ENCODE data around the gene REPIN1.

GRCh38 chr7:150421831-150422230 lies 53.2 kb downstream of the REPIN1 start:
- TF ChIP-seq CTCF (IDR thresholded peaks at IDR 0.05) (no peak), EP300 (IDR thresholded peaks at IDR 0.05) (no peak), POLR2A (IDR thresholded peaks at IDR 0.05) (no peak), POLR2AphosphoS5 (IDR thresholded peaks at IDR 0.05) (no peak)

All from sigmoid colon (tissue), 4 donors.